ENCODE data around the gene FMNL2.

Gene FMNL2

GRCh38 chr2:152464851-152465470 is 130.0 kb downstream of the FMNL2 start:
- no peak for TF ChIP-seq CTCF (IDR thresholded peaks at IDR 0.05; ENCODE audit: control insufficient read depth, extremely low read depth, insufficient read depth)
- H3K4me3 ChIP-seq (ENCODE audit: low read depth, low read length): no peak overlapping the region
- no peak for DNase-seq (ENCODE audit: low read depth)

GRCh38 chr2:152465541-152465940 is 130.6 kb downstream of the FMNL2 start:
- no peak overlapping the region for H3K4me3 ChIP-seq (ENCODE audit: low read depth, low read length)
- DNase-seq (ENCODE audit: low read depth): no peak
- TF ChIP-seq CTCF (IDR thresholded peaks at IDR 0.05; ENCODE audit: control insufficient read depth, extremely low read depth, insufficient read depth): no peak

GRCh38 chr2:152466041-152466440 is 131.1 kb downstream of the FMNL2 start:
- H3K4me3 ChIP-seq (ENCODE audit: low read depth, low read length): no peak overlapping the region
- no peak for DNase-seq (ENCODE audit: low read depth)
- no peak for TF ChIP-seq CTCF (IDR thresholded peaks at IDR 0.05; ENCODE audit: control insufficient read depth, extremely low read depth, insufficient read depth)

- no peak for DNase-seq (ENCODE audit: low read depth)
- no peak overlapping the region for H3K4me3 ChIP-seq (ENCODE audit: low read depth, low read length)
- TF ChIP-seq CTCF (IDR thresholded peaks at IDR 0.05; ENCODE audit: control insufficient read depth, extremely low read depth, insufficient read depth): no peak
Observed at GRCh38 chr2:152466980-152467676, 132.2 kb downstream of the FMNL2 start.

GRCh38 chr2:152467677-152468410 is 132.9 kb downstream of the FMNL2 start:
- no peak overlapping the region for H3K4me3 ChIP-seq (ENCODE audit: low read depth, low read length)
- DNase-seq (ENCODE audit: low read depth): peak; percentile 33
- no peak for TF ChIP-seq CTCF (IDR thresholded peaks at IDR 0.05; ENCODE audit: control insufficient read depth, extremely low read depth, insufficient read depth)

GRCh38 chr2:152468899-152469692 is 134.1 kb downstream of the FMNL2 start:
- no peak overlapping the region for H3K4me3 ChIP-seq (ENCODE audit: low read depth, low read length)
- DNase-seq (ENCODE audit: low read depth): no peak
- TF ChIP-seq CTCF (IDR thresholded peaks at IDR 0.05; ENCODE audit: control insufficient read depth, extremely low read depth, insufficient read depth): no peak

All from LNCaP clone FGC (cell line).